ACHN (cell line): Measurements from ENCODE around the gene ZIC5.

ENCODE experiments used
- DNase-seq: peaks from one replicate; pipeline ENCODE4 v3.0.0-alpha.2; 2015
- in situ Hi-C: cut with HindIII; loops from 2 replicates; pipeline ENCODE4 v1.10.0; 2017; ENCODE audit warnings: low sequenced_read_pairs, low pct_ligation_motif_present, low pct_unique_long_range_greater_than_20kb

The ZIC5 gene

DNA sequence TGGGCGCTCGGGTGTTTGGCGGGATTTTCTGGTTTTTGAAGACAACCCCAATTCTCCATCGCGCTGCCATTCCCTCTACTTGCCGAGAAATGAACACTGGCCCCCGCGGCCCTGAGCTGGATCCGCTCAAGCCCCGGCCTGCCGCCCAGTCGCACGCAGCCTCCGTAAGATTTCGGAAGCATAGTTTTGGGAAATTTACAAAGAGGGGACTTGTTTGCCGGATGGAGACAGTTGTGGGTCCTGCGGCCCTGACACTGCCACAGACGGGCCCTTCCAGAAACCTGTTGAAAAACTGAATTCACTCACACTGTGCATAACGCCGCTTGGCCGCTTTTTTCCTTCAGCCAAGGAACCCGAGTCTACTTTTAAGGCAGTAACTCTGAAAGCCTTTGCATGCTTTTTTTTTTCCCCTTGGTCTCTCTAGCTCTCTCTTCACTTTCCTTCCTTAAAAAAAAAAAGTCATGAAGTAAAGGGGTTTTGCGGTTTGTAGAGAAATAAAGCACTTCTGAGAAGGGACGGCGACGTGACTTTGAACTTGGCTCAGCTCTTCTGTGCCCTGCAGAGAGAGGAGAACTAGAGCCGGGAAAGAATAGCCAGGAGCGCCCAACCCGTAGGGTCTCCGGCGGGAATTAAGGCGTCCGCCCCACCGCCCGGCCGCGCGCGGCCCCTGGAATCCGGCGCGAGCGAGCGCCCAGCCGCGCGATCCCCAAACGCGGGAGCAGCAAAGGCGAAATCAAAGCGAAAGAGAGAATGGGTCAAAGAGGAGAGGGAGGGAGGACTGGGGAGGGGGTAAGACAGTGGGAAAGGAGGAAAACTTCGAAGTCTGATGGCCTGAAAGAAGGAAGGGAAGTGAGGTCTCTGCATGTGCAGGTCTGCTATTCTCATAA lies 6.6 kb upstream of the ZIC5 start:
- DNase-seq = no peak
- in situ Hi-C loops = no loop called here

DNA sequence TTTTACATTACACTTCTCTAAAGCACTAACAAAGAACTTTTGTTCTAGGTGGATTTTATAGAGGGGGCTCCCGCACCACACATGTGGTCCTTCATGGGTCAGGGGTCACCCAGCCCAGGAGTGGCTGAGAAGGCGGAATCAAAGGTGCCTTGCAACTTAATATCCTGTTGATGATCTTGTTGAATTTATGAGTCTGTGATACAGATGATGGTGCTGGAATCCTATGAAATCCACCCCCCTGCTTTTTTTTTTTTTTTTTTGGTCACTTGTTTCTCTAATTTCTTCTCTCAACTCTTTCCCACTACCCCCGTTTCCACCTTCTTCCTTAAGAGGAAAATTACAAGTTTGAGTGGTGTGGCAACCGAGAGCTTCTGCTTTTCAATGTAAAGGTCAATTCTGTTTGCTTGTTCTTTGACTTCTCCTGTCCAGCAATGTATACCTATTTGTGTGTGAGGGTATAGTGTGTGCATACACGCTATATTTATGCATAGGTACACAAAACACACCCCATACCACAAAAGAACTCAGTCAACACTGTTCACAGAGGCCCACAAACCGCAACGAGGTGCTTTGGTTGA lies 5.9 kb upstream of the ZIC5 start:
- in situ Hi-C loops = no loop called here
- DNase-seq = no peak

DNA sequence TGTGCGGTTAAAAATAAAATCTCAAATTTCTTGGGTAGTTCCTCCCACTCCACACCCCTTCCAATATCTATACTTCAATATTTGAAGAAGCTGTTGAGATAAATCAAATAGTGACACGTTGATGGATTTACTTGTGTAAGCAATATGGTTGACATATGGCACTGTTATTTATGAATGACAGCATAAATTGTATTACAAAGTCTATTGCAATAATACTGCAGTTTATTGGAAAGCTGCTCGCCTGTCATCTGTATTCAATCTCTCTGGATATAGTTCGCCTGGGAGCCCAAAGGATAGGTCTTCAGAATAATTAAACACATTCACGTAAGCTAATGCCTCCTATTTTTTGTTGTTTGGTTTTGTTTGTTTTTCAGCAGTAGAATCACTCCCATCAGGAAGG lies 5.0 kb upstream of the ZIC5 start:
- DNase-seq = no peak
- in situ Hi-C loops = no loop called here

DNA sequence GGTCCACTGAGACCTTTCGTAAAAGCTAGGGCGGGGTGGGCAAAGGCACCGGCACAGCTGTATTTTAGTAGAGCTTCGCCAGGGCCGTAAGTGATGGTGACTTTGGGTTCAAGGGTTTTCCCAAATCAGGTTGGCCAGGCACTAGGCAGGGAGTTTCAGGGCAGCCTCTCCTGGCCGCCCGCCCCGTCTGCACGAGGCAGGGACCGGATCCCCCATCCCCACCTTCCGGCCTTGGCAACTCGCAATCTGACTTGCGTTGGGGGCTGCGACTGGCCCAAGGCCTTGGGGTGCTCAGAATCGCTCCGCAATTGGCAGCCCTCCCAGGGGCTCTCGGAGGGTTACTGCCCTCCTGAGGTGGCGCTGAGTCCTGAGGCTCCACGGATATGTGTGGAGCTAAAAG lies 4.1 kb upstream of the ZIC5 start:
- in situ Hi-C loops = no loop called here
- no peak for DNase-seq

DNA sequence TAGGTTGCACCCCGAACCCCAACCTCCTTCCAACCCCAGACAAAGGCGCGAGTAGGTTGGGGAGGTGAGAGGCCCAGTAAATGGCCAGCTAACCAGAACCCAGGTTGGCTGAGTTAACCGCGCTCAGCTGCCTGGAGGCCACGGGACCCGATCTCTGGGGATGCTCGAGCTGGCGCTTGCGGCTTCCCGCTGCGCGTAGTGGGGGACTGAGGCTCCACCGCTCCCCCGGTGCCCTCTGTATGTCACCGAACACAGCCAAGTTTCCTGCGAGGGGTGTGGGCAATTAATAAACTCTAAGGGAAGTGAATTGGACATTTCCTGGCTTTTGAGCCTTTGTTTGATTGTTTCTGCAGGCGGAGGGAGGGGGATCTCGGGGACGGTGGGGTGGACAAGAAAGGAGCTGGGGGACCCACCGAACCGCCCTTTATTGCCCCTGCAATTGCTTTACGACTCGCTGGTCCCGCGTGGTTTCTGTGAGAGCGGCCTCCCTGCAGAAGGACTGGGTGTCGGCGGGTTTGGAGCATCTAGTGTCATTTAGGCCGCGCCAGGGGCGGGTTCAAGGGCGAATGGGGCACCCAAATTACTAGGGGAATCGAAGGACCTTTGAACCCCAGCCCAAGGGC lies 3.5 kb upstream of the ZIC5 start:
- in situ Hi-C loops = no loop called here

DNA sequence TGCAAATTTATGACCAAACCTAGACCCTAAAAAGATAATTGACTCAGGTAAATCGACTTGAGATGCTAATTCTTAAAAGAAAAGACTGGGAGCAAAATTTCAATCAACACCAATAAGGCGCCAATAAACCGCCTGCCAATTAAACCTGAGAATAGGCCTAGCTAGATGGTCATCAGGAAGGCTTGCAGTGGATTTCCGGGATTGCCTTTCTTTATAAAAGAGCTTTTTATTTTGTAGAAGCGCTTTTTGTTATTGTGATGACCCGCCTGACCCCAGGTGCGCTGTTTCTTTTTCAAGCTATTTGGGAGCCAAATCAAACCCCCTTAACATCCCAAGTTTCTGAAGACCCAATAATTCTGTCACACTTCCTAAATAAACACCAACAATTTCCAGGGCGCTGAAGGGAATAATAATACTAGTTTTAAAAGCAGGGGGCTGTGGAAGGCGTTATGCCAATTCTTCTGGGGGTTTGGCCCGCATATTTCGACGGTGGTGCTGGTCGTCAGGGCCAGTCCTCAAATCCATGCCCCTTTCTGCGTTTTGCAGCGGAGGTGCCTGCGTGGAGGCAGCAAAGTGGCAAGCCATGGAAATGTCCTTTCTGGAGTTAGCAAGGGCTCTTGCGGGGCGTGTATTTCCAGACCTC lies 2.9 kb upstream of the ZIC5 start:
- no peak for DNase-seq
- in situ Hi-C loops = no loop called here

More for the DNA sequence above, 3.5 kb upstream of the ZIC5 start:
- DNase-seq = no peak

DNA sequence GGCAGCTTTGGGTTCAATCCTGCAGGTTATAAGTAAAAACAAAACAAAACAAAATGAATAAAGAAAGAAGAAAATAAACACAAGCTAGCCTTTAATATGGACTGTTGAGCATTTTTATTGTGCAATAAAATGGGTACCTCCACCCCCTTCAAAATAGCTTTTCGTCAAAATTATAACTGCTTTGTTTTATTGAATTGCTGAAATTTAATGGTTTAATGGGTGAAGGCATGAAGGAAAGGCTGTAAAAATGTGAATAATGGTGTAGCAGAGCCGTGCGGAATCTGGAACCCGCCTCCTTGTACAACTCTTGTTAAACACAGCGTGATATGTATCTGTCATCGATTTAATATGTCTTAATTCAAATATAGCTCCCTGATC lies 2.2 kb upstream of the ZIC5 start:
- in situ Hi-C loops = no loop called here
- DNase-seq = no peak

DNA sequence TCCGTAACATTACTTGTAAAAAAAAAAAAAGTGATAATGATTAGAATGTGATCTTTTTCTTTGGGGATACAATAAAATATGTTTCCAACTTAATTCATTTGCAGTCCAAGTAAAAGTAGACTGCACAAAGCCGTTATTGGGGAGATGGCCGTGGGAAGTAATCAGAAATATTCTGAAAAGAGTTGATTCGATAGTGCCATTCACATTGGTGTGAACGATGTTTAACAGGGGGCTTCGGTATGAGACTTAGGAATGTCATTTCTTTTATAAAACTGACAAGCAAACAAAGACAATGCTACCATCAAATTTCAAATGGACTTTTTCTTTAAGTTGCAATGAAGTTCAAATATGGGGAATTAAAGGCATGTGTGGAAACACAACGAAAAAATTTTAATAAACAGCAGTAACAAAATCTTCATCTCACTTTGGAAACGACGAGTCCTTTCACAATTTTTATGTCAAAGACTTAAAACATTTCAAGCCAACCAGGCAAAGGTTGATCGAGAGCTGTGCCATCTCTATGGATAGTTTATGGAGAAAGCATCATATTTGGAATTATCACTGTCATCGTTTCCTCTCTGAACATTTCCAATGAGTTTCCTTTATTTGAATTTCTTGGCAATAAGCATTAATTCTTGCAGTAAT lies 1.7 kb upstream of the ZIC5 start:
- in situ Hi-C loops = no loop called here
- DNase-seq = no peak

DNA sequence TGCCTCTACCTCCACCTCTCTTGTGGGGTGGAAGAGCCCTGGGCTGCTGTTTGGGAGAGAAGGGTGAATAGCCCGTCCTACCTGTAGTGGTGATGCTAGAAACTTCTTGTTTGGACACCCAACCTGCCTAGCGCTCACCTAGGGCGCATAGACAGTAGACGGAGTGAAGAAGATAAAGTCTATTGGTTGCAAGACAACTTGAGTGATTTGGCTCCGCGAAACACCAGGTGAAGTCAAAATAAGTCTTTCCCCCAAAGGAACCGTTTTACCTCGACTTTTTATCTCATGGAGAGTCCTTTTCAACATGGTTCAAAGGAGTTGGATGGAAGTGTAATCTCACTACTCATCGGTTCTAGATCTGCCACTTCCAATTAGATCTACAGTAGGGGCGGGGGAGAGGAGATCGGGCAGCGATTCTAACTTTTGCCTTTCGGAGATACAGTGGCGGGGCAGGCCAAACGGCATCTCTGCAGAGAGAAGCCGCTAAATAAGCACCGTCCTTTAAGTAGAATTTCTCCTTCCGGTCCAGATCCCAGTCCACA lies 694 bp upstream of the ZIC5 start:
- in situ Hi-C loops = no loop called here
- no peak for DNase-seq

DNA sequence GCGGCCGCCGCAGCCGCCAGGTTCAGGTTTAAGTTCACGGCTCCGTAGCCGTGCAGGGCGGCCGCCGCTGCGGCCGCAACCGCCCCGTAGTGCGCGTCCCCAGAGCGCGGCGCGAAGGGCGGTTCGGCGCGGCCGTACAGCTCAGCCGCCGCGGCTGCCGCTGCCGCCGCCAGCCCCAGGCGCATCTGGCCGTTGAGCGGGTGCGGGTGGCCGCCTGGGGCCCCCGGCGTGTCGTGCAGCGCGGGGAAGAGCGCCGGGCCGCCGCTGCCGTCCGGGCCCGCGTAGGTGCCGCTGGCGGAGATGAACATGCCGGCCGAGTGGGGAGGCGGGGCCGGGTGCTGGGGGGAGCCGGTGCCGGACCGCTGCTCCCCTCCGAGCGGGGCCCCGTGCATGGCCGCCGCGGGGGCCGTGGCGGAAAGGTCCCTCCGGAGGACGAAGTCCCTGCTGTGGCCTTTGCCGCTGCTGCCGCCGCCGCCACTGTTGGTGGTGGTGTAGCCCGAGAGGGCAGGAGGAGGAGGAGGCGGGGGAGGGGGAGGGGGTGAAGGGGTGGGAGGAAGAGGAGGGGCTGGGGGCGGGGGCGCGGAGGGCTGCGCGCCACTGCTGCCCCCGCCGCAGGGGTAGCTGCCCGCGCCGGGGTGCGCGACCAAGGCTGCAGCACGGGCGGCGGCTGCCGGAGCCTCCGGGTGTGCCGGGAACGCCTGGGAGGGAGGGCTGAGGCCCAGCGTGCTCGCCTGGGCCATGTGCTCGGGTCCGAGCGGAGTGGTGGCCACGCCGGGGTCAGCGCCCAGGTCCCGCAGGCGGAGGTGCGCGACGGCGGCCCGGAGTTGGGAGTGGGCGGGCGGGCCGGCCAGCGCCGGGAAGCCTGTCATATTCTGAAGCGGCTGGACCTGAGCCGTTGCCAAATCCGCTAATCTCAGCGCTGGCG lies 654 bp downstream of the ZIC5 start:
- DNase-seq = peak; percentile 41
- in situ Hi-C loops = no loop called here

DNA sequence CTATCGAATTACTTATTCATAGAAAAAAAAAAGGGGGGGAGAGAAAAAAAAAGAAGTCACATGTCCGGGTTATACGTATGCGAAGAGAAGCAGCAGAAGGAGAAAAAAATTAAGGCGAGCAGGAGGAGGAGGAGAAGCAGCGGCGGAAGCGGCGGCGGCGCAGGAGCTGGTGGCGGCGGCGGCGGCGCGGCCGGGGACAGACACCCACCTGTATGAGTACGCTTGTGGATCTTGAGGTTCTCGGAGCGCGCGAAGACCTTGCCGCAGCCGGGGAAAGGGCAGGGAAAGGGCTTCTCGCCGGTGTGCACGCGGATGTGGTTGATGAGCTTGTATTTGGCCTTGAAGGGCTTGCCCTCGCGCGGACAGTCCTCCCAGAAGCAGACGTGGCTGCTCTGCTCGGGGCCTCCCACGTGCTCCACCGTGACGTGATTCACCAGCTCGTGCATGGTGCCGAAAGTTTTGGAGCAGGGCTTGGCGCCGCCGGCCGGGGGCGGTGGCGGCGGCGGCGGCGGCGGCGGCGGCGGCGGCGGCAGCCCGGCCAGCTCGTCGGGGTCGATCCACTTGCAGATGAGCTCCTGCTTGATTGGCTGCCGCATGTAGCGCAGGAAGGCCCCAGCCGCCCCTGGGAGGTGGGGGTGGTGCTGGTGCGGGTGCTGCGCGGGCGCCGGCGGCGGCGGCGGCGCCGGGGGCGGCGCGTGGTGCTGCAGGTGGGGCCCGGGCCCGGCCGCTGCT lies 1.5 kb downstream of the ZIC5 start:
- DNase-seq = peak; percentile 78
- in situ Hi-C loops = no loop called here

DNA sequence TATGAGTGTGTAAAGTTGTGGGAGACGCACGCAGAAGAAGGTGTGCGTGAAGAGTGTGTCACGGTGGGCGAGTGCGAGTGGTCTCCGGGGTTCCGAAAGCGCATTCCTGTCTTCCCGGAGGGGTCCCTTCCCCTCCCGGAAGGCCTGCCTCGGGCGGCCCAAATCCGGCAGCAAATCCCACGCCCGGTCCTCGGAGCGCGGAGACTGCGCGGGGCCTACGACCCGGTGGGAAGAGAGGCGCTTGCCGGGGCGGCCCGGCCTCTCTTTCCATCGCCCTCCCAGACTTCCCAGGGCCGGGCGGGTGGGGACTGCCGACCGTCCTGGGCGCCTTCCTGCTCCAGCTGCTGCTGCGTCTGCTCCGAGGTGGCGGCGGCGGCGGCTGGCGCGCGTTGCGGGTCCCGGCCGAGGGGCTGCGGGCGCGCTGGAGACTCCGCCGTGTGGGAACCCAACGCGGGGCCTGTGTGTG lies 2.1 kb downstream of the ZIC5 start:
- in situ Hi-C loops = no loop called here
- DNase-seq = no peak

DNA sequence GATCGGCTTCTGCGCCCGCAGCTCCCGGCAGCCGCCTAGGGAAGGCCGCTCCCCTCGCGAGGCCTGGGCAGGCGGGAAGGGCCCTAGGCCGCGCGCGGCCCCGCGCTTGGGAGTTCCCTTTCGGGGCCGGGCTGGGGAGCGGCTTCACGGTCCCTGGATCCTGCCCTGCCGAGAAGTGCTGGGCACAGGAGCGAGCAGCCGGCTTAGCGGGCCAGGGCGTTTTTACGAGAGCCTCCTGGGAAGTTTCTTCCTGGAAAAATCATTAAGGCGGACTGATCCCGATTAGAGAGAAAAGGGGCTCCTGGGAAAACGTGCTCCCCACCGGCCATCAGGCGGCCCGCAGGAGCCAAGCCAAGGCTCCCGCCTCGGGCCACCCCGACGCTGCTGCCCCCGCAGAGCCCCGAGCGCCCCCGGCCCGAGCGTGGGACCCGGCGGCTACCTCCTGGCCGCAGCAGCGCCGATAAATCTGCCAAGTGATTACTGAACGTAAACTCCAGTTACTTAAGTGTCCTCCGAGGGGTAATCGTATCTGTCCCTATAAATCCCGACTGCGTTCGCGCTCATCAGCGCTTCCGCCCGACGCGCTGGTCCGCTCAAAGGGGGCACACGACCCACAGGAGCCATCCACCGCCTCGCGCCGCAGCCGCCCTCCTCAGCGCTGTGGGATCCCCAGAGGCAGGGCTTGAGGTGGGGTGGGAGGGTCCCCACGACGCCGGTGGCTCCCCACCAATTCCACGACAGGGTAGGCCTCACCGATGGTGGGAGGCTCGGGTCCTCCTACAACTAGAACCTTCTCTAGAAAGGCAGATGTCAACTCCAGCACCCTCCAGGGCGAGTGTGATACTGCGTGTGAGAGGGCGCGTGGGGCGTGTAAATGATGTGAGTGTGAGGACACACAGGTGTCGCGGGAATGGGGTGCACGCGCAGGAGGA lies 2.8 kb downstream of the ZIC5 start:
- in situ Hi-C loops = no loop called here
- peak; percentile 54 for DNase-seq

DNA sequence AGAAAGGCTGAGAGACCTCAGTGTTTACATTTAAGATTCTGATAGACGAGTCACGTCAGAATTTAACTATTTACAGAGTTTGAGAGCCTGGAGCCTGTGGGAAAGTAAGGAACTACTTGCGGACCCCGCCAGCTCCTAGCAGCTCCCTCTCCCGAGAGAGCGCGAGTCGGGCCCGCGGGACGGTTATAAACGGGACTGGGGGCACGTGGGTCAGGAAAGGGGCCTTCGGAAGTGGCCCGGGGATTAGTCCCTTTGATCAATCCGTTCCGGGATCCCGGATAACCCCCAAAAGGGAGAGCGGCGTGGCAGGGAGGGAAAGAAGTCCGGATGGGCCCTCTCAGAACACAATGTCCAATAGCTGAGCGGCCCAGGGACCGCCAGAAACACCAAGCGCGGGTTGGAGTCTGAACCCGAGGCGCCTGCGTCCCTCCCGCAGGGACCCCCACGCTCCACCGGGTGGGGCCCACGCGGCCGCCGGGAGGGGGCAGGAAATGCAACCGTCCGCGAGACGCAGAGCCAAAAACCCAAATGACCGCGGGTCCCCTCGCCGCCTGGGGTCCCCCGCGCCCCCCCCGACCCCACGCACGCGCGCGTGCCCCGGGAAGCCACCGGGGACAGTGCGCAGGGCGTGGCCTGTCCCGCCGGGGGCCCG lies 3.6 kb downstream of the ZIC5 start:
- in situ Hi-C loops = no loop called here
- no peak for DNase-seq

DNA sequence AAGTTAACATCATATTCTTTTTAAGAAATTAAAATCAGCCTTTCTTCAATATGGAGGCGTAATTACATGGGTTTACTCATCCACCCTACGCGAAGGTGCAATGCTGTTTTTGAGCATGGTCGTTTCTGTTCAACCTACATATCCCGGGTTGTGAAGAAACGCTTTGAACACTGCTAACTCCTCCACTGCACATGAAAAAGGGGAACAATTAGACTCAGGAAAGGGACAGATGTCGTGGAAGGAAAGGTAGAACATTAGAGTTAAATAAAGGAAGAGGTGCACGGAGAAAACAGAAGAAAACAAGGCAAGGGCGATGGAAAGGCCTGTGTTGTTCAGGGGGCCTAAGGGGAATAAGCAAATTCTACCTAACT lies 4.1 kb downstream of the ZIC5 start:
- DNase-seq = no peak
- in situ Hi-C loops = no loop called here
